NCI-H524 treated with DMSO at 0.1 percent for 48 hours (cell line): Measurements from ENCODE around the gene LILRB4.
"Not testable (repeated sequence)": the region's sequence is repeated elsewhere in the genome, so short reads cannot be mapped to it uniquely, and the experiment has no call there.

ENCODE experiments used
- DNase-seq: peaks from one replicate; lab custom pipeline; 2025; lab: John Stamatoyannopoulos, UW

LILRB4 gene

GRCh38 chr19:54650108-54650655, 12.6 kb upstream of the LILRB4 start:
- DNase-seq, result no peak

- DNase-seq, result no peak
Observed at GRCh38 chr19:54653181-54653809, 9.5 kb upstream of the LILRB4 start.

- DNase-seq, result no peak
Observed at GRCh38 chr19:54654447-54655321, 8.1 kb upstream of the LILRB4 start.

GRCh38 chr19:54659300-54659699, 3.5 kb upstream of the LILRB4 start:
- DNase-seq, result no peak

- DNase-seq, result no peak
Observed at GRCh38 chr19:54660306-54660705, 2.5 kb upstream of the LILRB4 start.

- DNase-seq, result no peak
Observed at GRCh38 chr19:54660964-54661363, 1.8 kb upstream of the LILRB4 start.

GRCh38 chr19:54661846-54662481, 821 bp upstream of the LILRB4 start:
- DNase-seq, result no peak

GRCh38 chr19:54665530-54665929, 2.7 kb downstream of the LILRB4 start:
- no peak for DNase-seq

GRCh38 chr19:54667217-54667616, 4.4 kb downstream of the LILRB4 start:
- no peak for DNase-seq

GRCh38 chr19:54668353-54668752, 5.6 kb downstream of the LILRB4 start:
- DNase-seq, result no peak

- no peak for DNase-seq
Observed at GRCh38 chr19:54670576-54671357, 8.0 kb downstream of the LILRB4 start.

GRCh38 chr19:54673222-54673621, 10.4 kb downstream of the LILRB4 start:
- DNase-seq, result no peak

GRCh38 chr19:54674021-54674617, 11.3 kb downstream of the LILRB4 start:
- no peak for DNase-seq

GRCh38 chr19:54676210-54676834, 13.5 kb downstream of the LILRB4 start:
- DNase-seq, result not testable (repeated sequence)

- DNase-seq, result no peak
Observed at GRCh38 chr19:54677217-54677616, 14.4 kb downstream of the LILRB4 start.

- DNase-seq, result not testable (repeated sequence)
Observed at GRCh38 chr19:54681596-54681995, 18.8 kb downstream of the LILRB4 start.

GRCh38 chr19:54682306-54682856, 19.6 kb downstream of the LILRB4 start:
- no peak for DNase-seq

- DNase-seq, result no peak
Observed at GRCh38 chr19:54684527-54684926, 21.7 kb downstream of the LILRB4 start.

- DNase-seq, result no peak
Observed at GRCh38 chr19:54691582-54692297, 29.0 kb downstream of the LILRB4 start.

GRCh38 chr19:54692298-54692615, 29.5 kb downstream of the LILRB4 start:
- DNase-seq, result no peak
